Kasumi-1 (cell line): Measurements from ENCODE around the gene CYYR1.
"Not testable (repeated sequence)": the region's sequence is repeated elsewhere in the genome, so short reads cannot be mapped to it uniquely, and the experiment has no call there.

ENCODE experiments used
- DNase-seq, 2 experiments: peaks; one replicate each; lab custom pipeline; 2025; lab: John Stamatoyannopoulos, UW

The CYYR1 gene

GRCh38 chr21:26489781-26490180, 83.3 kb downstream of the CYYR1 start:
- no peak for DNase-seq

- DNase-seq, result no peak
Measured at GRCh38 chr21:26487981-26488480, 85.1 kb downstream of the CYYR1 start.

GRCh38 chr21:26473471-26473870, 99.6 kb downstream of the CYYR1 start:
- no peak for DNase-seq

- no peak for DNase-seq
Measured at GRCh38 chr21:26471099-26471471, 102.0 kb downstream of the CYYR1 start.

- no peak for DNase-seq
Measured at GRCh38 chr21:26470351-26471098, 102.6 kb downstream of the CYYR1 start.

- no peak for DNase-seq
Measured at GRCh38 chr21:26469789-26470188, 103.3 kb downstream of the CYYR1 start.

GRCh38 chr21:26465916-26466315, 107.2 kb downstream of the CYYR1 start:
- DNase-seq, result no peak

- DNase-seq, result no peak
Measured at GRCh38 chr21:26461500-26461899, 111.6 kb downstream of the CYYR1 start.

- DNase-seq, result no peak
Measured at GRCh38 chr21:26460621-26461020, 112.5 kb downstream of the CYYR1 start.

- not testable (repeated sequence) for DNase-seq
Measured at GRCh38 chr21:26458854-26459253, 114.2 kb downstream of the CYYR1 start.

GRCh38 chr21:26457817-26458216, 115.3 kb downstream of the CYYR1 start:
- no peak for DNase-seq

GRCh38 chr21:26453267-26453666, 119.8 kb downstream of the CYYR1 start:
- no peak for DNase-seq

- no peak for DNase-seq
Measured at GRCh38 chr21:26451081-26451740, 121.9 kb downstream of the CYYR1 start.

- DNase-seq, result no peak
Measured at GRCh38 chr21:26449161-26449560, 123.9 kb downstream of the CYYR1 start.

- DNase-seq, result no peak
Measured at GRCh38 chr21:26448751-26449150, 124.3 kb downstream of the CYYR1 start.

GRCh38 chr21:26447932-26448475, 125.1 kb downstream of the CYYR1 start:
- DNase-seq, result no peak

- no peak for DNase-seq
Measured at GRCh38 chr21:26445440-26445839, 127.6 kb downstream of the CYYR1 start.

- DNase-seq, result no peak
Measured at GRCh38 chr21:26444646-26445045, 128.4 kb downstream of the CYYR1 start.

- DNase-seq, result no peak
Measured at GRCh38 chr21:26443867-26444266, 129.2 kb downstream of the CYYR1 start.

GRCh38 chr21:26443291-26443690, 129.8 kb downstream of the CYYR1 start:
- DNase-seq, result no peak

GRCh38 chr21:26441149-26441548, 131.9 kb downstream of the CYYR1 start:
- no peak for DNase-seq

- no peak for DNase-seq
Measured at GRCh38 chr21:26438976-26439375, 134.1 kb downstream of the CYYR1 start.

- peak; percentile 39 to 48 for DNase-seq
Measured at GRCh38 chr21:26437326-26438009, 135.6 kb downstream of the CYYR1 start.
